ENCODE measurements around the gene GTF3C6. TPM values are rescaled to one million over a fixed set of nuclear protein-coding genes. Genes with fewer than 3 reads are reported as not detected.

The GTF3C6 gene
- total and polyA plus RNA-seq, 2 of the 13 experiments (the other 11 are each of a cell fraction or from before 2014, with no cell fraction given) = 21.6 to 160 TPM

DNA sequence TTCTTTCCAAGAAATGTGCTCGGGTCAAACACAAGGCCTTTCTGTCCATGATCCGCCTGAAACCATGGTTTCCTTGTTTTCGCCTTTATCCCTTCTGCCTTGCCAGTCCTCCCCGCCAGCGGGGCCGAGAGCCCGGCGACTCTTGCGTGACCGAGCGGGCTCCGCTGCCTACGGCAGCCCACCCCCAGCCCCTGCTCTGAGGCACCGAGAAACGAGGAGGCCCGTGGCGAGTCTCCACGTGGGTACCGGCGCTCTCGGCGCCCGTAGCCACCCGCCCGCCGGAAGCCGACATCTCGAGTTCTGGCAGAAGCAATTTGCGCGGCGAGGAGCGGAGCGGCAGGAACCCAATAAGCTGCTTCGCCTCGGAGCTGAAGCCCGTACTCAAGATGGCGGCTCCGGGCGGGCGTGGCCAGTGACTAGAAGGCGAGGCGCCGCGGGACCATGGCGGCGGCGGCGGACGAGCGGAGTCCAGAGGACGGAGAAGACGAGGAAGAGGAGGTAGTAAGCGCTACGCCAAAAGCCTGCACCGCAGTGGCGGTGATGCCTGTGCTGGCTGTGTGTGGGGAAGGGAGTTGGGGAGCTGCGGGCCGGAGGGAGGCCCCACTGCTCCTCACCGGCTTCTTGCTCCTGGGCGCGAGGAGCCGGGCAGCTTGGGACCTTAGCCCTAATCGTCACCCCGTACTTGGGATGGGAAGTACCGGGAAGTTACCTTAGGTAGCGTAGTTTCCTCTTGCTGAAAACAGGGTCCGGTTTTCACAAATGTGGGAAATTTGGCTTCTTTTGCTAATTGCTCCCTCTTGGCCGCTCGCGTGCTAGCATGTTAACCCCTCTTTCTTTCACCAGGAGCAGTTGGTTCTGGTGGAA, at the start of gene GTF3C6 (continued):
- TF ChIP-seq ZNF550 (CRISPR knock-in tag; IDR thresholded peaks at IDR 0.05; ENCODE audit: borderline replicate concordance) (no peak), FOSL2 (CRISPR knock-in tag; IDR thresholded peaks at IDR 0.05) (peak; percentile 22; the same call in 1 of the 2 replicates), ZNF329 (CRISPR knock-in tag; IDR thresholded peaks at IDR 0.05; ENCODE audit: low read depth) (peak; percentile 87), ZNF343 (CRISPR knock-in tag; IDR thresholded peaks at IDR 0.05) (peak; percentile 90), ZNF136 (CRISPR knock-in tag; IDR thresholded peaks at IDR 0.05; ENCODE audit: low read depth) (0 out of 2 replicates have a peak, but pooled peaks have one; percentile 48), SMAD1 (CRISPR knock-in tag; IDR thresholded peaks at IDR 0.05; ENCODE audit: borderline replicate concordance, low read depth) (no peak), BATF2 (CRISPR knock-in tag; IDR thresholded peaks at IDR 0.05) (peak; percentile 67), ZBTB1 (CRISPR knock-in tag; IDR thresholded peaks at IDR 0.05; ENCODE audit: borderline replicate concordance) (no peak), ZNF777 (CRISPR knock-in tag; IDR thresholded peaks at IDR 0.05) (peak; percentile 20; the same call in 1 of the 2 replicates), KDM4B (CRISPR knock-in tag; IDR thresholded peaks at IDR 0.05) (peak; percentile 91), ETV6 (CRISPR knock-in tag; conservative IDR thresholded peaks at IDR 0.05) (peak; percentile 50; the same call in 1 of the 2 replicates), ARNT2 (CRISPR knock-in tag; IDR thresholded peaks at IDR 0.05; ENCODE audit: low read depth) (peak; percentile 80), MYC (CRISPR knock-in tag; IDR thresholded peaks at IDR 0.05; ENCODE audit: borderline replicate concordance) (peak; percentile 99), ZFP36L1 (CRISPR knock-in tag; IDR thresholded peaks at IDR 0.05) (peak; percentile 89; the same call in 1 of the 2 replicates), REL (CRISPR knock-in tag; conservative IDR thresholded peaks at IDR 0.05) (no peak; the same call in 1 of the 2 replicates), ZNF18 (CRISPR knock-in tag; IDR thresholded peaks at IDR 0.05; ENCODE audit: insufficient replicate concordance) (peak; percentile 84)
- TF ChIP-seq, protein P1, sequence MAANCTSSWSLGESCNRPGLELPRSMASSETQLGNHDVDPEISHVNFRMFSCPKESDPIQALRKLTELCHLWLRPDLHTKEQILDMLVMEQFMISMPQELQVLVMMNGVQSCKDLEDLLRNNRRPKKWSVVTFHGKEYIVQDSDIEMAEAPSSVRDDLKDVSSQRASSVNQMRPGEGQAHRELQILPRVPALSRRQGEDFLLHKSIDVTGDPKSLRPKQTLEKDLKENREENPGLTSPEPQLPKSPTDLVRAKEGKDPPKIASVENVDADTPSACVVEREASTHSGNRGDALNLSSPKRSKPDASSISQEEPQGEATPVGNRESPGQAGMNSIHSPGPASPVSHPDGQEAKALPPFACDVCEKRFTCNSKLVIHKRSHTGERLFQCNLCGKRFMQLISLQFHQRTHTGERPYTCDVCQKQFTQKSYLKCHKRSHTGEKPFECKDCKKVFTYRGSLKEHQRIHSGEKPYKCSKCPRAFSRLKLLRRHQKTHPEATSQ (CRISPR knock-in tag; IDR thresholded peaks at IDR 0.05; ENCODE audit: borderline replicate concordance) = peak; percentile 43; the same call in 1 of the 2 replicates
- TF ChIP-seq, protein P2, sequence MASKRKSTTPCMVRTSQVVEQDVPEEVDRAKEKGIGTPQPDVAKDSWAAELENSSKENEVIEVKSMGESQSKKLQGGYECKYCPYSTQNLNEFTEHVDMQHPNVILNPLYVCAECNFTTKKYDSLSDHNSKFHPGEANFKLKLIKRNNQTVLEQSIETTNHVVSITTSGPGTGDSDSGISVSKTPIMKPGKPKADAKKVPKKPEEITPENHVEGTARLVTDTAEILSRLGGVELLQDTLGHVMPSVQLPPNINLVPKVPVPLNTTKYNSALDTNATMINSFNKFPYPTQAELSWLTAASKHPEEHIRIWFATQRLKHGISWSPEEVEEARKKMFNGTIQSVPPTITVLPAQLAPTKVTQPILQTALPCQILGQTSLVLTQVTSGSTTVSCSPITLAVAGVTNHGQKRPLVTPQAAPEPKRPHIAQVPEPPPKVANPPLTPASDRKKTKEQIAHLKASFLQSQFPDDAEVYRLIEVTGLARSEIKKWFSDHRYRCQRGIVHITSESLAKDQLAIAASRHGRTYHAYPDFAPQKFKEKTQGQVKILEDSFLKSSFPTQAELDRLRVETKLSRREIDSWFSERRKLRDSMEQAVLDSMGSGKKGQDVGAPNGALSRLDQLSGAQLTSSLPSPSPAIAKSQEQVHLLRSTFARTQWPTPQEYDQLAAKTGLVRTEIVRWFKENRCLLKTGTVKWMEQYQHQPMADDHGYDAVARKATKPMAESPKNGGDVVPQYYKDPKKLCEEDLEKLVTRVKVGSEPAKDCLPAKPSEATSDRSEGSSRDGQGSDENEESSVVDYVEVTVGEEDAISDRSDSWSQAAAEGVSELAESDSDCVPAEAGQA (IDR thresholded peaks at IDR 0.05; ENCODE audit: low read depth) = peak; percentile 97
- TF ChIP-seq, protein P2 (CRISPR knock-in tag; IDR thresholded peaks at IDR 0.05; ENCODE audit: borderline replicate concordance) = 0 out of 2 replicates have a peak, but pooled peaks have one; percentile 62
